Measurements from ENCODE around the gene AADAC.
"Not testable (repeated sequence)": the region's sequence is repeated elsewhere in the genome, so short reads cannot be mapped to it uniquely, and the experiment has no call there.

AADAC gene

DNA sequence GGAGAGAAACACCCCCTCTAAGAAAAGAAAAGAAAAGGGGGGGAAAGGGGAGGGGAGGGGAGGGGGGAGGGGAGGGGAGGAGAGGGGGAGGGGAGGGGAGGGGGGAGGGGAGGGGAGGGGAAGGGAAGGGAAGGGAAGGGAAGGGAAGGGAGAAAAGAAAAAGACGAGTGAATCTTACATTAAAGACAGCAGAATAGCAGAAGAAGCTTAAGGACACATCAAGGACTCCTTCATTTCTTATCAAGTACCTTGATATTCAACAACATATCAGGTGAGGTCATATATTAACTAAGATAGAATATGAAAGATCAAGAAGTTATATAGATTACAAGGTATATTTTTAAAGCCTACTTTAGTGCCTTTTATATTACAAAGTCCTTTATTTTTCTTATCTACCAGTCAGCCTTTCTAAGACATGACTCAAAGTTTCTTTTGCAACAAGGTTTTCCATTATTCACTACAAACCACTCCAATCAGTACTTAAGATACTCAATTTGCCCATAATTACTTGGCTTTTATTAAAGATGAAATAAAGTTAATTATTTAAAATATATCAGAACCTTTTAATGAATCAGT lies 17.7 kb upstream of the AADAC start:
- no peak for DNase-seq (ENCODE audit: low spot score)

DNA sequence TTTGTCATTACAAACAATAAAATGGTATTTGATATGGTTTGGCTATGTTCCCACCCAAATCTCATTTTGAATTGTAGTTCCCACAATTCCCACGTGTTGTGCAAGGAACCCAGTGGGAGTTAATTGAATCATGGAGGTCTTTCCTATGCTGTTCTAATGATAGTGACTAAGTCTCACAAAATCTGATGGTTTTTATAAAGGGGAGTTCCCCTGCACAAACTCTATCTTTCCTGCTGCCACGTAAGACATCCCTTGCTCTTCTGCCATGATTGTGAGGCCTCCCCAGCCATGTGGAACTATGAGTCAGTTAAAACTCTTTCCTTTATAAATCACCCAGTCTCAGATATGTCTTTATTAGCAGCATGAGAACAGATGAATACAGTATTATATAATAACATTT lies 15.4 kb upstream of the AADAC start:
- no peak for DNase-seq (ENCODE audit: low spot score)

DNA sequence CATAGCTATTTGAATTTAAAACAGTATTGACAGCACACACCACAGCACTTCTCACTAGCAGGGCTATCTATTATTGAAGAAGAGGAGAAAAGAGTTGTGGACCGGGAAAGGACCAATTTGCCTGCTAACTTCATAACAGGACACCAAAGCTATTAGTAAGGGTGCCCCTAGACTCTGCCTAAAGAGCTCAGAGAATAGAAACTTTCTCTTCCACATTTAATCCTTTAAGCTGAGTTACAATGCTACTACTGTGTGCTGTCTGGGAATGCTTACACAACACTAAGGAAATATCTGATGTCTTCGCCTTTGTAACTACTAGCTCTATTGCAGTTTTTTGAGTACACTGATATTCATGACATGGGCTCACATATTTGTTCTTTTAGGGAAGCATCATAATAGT lies 13.5 kb upstream of the AADAC start:
- DNase-seq (ENCODE audit: low spot score): no peak

DNA sequence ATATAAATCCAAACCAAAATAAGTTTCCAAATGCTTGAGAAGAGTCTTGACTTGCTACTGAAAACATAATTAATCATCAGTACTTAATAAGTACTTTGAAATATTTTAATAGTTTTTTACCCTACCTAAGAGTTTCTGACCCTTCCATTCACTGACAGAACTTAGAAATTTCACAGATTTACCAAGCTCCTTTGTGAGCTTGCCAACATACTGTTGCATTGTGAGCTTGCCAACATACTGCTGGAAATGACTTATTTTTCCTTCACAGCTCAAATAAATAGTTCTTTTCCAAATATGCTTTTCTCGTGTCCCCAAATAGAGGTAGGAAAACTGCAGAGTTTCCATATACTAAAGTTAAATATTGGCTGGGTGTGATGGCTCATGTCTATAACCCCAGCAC lies 9.6 kb upstream of the AADAC start:
- no peak for DNase-seq (ENCODE audit: low spot score)

DNA sequence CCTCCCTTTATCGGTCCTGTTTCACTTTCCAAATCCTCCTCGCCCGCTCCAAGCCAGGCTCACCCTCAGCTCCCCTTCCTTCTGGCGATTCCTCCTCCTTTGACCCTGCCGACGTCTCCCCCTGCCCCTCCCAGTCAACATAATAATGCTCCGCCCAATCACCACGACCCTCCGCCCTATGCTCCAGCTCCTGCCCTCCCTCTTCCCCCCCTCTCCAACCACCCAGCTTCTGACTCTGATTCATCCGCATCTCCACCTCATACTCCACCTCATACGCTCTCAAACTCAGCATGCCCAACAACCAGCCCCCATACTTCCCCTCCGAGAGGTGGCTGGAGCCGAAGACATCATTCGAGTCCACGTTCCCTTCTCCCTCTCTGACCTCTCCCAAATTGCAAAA lies 7.1 kb upstream of the AADAC start:
- no peak for DNase-seq (ENCODE audit: low spot score)

DNA sequence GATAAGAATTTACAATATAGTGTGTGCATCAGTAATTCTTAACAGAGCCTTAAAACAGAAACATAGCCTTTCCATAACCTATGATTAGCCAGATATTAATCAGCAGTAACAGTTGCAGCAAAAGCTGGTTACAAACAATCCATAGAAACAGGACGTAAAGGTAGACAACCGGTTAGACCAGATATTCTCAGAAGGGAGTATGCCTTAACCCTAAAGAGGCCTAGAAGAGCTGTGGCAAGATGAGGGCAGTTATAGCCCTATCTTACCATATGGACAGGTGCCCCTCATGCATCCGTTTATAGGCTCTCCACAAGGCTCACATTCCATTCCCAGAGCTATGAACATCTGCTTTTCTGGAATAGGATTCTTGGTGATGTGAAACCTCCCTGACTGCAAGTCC lies 5.0 kb upstream of the AADAC start:
- DNase-seq (ENCODE audit: low spot score): not testable (repeated sequence)

DNA sequence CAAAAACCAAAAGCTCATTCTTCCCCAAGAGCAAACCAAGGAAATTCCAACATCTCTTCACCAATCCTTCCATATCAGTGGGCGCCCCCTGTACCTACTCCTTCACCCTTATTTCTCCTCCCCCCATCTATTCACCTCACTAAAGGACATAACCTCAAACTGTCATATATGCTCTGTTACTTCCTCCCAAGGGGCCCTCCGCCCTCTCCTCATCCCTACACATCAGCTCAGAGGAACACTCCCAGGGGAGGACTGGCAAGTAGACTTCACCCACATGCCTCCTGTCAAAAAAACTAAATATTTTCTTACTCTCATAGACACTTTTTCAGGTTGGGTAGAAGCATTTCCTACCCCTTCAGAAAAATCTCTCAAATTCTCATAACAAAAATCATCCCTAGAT lies 2.4 kb upstream of the AADAC start:
- no peak for DNase-seq (ENCODE audit: low spot score)

DNA sequence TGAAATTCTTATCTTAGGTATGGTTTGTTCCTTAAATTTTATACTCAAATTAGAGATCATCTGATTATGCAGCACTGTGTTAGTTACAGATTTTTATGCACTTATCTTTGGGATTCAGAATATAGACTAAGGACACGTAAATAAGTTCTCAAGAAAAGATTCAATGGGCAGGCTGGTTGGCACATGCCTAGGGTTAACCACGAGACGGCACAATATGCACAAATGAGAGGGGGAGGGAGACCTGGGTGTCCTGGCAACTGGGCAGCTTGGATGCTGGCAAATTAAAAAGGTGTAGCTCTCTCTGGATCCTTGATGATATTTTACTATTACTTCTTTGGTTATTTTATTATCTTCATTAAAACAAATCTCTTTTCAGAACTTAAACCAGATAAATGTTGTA lies 672 bp downstream of the AADAC start:
- no peak for DNase-seq (ENCODE audit: low spot score)

DNA sequence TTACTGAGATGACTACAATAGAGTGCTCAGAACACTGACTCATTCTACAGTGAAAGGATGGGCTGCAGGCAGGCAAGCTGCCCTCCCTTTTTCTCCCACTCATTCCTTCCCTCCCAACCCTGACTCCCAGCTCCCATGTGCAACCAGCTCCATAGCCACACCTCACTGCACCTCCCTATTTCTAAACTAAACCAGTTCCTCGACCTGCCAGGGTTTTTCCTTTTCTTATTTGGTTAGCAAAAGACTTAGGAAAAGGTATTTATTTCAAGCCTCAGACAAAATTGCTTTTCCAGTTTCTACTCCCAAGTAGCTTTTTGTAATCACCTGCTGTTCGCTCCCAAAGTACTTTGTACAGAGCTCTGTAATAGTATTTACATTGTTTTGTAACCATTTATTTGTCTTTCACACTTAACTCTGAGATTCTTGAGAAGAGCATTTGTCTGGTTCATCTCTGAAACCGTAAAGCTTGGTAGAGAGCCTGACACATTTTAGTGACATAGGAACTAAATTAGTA lies 2.2 kb downstream of the AADAC start:
- no peak for DNase-seq (ENCODE audit: low spot score)

DNA sequence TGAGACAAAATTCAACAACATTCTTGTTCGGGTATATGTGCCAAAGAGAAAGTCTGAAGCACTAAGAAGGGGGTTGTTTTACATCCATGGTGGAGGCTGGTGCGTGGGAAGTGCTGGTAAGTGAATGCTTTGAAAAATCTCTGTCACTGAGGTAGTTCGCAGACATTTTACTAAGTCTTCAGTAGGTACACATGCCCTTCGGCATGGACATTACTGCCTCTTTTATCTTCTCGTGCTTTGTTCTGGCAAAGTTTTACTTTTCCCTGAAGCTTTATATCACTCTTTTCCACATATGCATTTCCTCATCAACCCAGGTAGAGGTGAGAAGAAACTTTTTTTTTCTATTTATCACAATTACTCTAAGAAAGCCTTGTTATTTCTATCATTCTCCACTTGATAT lies 3.6 kb downstream of the AADAC start:
- DNase-seq (ENCODE audit: low spot score): no peak

DNA sequence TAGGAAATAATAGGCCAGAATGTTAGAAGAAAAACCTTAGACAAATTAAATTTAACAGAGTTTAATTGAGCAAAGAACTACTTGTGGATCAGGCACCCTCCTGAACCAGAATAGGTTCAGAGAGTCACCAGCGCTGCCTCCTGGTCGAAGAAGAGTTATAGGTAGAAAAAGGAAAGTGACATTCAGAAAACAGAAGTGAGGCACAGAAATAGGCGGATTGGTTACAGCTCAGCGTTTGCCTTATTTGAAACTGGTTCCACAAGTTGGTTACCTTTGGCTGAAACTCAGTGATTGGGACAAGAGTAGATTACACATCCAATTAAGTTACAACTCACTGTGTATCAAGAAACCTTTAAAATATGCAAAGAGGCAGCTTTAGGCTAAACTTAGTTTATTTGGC lies 4.4 kb downstream of the AADAC start:
- DNase-seq (ENCODE audit: low spot score): no peak

DNA sequence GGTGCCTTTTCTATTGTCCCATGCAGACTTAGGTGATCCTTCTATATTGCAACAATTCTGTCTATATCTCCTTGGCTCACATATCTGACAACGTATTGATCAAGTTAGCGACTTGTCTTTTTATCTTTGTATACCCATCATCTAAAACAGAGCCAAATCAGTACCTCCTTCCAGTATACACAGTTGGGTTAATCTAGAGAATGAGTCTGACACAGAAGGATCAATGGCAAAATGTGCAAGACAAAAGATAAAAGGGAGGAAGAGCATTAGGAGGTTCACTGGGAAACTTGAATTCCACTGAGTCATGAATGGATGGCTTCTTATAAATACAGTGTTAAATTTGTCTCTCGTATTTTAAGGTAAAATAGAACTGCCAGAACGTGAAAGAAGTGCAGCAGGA lies 6.0 kb downstream of the AADAC start:
- DNase-seq (ENCODE audit: low spot score): no peak

DNA sequence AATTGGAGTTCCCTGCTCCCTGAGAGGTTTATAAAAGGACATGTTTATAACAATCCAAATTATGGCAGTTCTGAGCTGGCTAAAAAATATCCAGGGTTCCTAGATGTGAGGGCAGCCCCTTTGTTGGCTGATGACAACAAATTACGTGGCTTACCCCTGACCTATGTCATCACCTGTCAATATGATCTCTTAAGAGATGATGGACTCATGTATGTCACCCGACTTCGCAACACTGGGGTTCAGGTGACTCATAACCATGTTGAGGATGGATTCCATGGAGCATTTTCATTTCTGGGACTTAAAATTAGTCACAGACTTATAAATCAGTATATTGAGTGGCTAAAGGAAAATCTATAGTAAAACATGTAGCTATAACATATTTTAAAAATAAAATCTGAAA lies 13.9 kb downstream of the AADAC start:
- DNase-seq (ENCODE audit: low spot score): no peak

DNA sequence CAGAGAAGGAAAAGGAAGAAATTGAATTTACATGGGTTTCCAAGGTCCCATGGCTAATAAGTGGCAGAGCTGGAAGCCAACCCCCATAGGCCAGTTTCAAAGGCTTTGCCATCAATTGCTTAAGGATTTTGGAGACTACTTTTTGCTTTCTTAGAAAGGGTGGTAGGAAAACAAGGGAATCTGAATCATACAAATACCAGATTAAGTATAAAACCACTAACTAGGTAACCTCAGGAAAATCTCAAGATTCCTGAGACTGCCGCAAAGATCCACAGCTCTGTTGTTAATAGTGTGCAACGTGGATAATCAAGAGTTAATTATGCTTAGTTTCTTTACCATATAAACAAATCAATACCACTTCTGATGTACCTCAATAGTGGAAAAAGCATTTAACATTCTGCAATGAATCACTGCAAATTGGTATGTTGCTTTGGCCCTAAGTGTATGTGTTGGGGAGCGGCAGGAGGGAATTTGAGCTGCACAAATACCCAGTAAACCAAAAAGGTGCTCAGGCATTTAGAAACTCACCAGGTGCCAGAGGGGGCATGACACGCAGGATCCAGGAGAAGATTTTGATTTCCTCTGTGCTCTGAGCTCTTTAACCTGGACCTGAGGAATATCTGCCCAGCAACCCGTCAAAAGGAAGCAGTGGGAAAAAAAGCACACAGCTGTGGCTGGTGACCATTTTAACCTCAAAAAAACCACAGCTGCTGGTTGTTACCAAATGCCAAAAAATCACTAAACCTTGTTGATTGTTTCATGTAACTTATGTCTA lies 22.0 kb downstream of the AADAC start:
- DNase-seq (ENCODE audit: low spot score): no peak

DNA sequence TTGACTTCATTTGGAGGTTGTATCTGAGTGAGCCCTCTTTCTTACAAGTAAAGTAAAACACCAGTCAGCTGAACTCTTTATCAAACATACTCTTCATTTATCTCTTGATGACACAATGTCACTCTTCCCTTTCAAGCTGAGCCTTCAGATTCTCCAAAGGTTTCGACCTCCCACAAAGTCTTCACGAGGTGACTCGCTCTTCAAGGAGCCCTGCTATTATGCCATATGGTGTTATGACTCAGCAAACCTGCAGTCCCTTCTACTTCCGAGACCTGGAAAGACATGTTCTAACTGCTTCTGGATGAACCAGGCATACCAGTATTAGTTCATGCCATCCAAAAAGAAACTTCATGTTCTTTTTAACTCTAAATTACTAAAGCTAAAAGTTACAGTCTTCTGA lies 23.1 kb downstream of the AADAC start:
- DNase-seq (ENCODE audit: low spot score): no peak

DNA sequence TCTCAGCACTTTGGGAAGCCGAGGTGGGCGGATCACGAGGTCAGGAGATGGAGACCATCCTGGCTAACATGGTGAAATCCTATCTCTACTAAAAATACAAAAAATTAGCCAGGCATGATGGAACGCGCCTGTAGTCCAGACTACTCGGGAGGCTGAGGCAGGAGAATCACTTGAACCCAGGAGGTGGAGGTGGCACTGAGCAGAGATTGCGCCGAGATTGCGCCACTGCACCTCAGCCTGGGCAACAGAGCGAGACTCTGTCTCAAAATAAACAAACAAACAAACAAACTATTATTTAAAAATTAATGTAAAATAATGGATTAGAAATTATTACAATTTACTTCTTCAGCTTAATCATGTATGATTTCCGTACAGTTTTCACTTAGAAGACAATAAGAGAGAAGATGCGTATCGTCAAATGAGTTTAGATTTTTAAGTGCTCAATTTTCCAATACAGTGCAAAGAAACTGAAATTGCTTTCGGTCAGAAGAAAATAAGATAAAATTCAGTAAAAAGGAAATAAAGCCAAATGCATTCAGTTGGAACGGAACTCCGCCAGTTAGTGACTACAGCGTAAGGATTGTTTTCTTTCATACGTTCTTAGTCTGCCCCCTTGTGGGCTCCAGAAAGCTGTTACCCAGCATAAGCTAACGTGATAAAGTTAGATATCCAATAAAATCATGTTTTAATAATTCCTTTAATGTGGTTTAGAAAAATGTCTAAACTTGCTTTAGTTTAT lies 24.8 kb downstream of the AADAC start:
- DNase-seq (ENCODE audit: low spot score): peak; percentile 52

DNA sequence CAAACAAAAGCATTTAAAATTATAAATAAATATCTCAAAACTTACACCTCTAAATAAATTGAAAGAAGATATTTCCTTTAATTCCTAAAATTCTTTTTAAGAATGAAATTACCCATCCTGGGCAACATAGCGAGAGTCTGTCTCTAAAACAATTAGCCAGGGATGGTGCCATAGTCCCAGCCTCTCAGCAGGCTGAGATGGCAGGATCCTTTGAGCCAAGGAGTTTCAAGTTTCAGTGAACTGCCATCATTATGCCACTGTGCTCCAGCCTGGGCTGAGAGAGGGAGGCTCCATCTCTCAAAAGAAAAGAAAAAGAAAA lies 25.4 kb downstream of the AADAC start:
- DNase-seq (ENCODE audit: low spot score): no peak

DNA sequence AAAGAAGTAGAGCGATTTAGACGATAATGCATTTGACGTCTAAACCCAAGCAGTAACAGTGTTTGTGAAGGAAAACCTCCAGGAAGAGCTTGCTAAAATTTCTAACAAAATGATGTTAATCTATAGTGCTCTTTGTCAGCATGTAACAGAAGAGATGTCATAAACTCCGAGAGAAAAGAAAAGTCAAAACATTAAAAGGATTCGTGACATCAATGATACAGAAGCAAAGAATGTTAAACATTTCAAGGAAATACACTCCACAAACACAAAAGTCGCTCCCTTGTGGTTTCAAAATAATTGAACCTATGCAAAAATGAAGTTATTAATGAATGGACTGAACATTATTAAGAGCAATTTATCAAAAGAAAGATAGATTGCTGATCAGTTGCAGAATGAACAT lies 27.9 kb downstream of the AADAC start:
- no peak for DNase-seq (ENCODE audit: low spot score)

DNA sequence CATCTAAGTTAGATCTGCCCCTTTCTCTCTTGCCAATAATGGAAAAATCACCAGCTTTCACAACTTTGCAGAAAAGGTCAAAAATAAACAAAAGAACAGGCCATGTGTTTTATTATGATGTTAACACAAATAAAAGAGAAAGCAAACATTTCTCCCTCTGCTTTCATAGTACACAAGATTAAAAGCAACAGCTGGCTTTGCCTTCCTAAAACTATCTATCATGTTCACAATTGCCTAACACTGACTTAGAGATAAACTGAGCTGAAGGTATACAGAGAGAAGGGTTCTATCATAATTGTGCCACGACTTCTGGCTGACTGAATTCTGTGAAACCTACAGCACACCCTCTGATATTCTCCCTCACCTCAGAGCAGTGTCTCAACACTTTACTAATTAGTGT lies 29.4 kb downstream of the AADAC start:
- no peak for DNase-seq (ENCODE audit: low spot score)

DNA sequence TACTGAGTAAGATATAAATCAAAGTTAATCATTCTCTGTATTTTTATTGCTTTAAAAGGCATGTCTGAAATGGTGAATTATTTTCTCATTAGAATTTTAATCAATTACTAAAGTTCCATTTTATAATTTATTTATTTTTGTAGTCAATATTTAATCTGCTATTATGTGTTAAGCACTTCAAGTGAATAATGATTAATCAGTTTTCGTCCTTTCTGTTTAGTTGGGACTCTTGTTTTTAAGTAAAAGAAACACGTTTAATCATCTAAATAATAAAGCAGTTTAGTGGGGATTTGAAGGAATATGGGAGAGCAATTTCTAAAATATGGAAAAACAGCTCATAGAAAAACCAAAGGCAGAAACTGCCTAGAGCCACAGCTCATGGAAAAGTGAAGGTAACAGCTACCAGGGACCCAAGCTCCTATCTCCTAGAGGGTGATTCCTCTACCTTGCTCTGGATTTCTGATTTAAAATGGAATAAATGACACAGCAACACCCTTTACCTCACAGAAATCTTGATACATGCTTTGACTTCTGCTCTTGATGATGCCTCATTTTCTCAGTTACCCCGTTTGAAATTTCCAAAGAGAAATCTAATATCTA lies 31.5 kb downstream of the AADAC start:
- DNase-seq (ENCODE audit: low spot score): no peak

DNA sequence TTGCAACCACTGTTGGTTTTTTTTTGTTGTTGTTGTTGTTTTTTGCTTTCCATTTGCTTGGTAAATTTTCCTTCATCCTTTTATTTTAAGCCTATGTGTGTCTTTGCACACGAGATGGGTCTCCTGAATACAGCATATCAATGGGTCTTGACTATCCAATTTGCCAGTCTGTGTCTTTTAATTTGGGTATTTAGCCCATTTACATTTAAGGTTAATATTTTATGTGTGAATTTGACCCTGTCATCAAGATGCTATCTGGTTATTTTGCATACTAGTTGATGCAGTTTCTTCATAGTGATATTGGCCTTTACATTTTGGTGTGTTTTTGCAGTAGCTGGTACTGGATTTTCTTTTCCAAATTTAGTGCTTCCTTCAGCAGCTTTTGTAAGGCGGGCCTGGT lies 36.1 kb downstream of the AADAC start:
- not testable (repeated sequence) for DNase-seq (ENCODE audit: low spot score)

DNA sequence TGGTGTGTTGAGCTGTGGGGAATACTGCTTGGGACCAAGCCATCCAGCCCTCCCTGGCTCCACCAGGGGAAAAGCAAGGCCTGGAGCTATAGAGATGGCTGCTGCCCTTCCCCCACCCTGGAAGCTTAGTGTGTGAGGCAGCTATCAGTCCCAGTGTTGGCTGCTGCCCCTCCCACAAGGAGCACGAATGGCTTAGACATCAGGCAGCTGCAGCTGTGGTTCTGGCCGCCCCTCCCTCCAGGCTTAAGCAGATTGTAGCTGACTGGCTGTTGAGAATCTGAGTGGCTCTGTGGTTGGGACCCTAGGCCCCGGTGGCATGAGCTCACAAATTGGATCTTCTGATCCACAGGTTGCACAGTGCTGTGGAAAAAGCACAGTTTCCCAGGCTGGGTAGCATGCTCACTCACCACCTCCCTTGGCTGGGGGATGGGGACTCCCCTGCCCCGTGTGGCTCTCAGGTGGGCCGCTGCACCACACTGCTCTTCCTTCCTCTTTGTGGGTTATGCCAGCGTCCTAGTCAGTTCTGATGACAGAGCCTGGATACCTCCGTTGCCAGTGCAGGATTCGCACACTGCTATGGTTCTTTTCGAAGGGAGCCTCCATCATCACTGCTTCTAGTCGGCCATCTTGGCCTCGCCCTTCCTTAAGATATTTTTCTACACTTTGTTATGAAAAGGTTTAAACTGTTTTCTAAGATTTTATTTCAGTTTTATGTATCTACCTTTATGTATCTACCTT lies 38.3 kb downstream of the AADAC start:
- DNase-seq (ENCODE audit: low spot score): no peak
